ENCODE data around the gene TACO1.
A peak's percentile ranks its signal among the peaks of the same experiment; 100 is the strongest.

TACO1 gene

DNA sequence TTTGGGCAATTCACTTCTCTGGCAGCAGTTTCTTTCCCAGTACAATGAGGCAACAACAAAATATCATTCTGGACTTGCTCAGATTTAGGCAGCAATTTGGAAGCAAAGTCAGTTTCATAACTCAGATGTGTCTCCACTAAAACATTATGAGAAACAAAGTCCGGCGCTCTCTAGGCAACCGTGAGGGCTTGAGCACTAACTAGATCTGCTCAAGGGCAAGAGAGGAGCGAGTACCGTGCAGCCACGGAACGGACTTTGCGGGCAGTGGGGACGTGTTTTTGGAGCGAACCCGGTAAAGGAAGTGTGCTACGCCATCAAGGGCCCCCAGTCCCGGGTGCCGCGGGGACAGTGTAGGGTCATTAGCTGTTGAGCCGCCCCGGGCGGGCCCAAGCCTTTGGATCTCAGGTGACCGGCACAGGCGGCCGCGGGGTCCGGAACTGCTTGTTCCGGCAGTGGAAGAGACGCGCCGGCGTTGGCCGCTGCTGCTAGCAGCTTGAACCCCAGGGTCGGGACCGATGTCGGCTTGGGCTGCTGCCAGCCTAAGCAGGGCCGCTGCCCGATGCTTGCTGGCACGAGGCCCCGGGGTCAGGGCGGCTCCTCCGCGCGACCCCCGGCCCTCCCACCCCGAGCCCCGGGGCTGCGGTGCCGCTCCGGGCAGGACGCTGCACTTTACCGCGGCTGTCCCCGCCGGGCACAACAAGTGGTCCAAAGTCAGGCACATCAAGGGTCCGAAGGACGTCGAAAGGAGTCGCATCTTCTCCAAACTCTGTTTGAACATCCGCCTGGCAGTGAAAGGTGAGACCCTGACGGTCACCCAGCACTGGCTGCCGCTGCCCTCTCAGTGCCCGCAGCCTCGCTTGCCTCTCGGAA, at the start of gene TACO1:
Gene TACO1, plus strand, starts transcription at position 327 of the 870 bp plus-strand sequence. Its CDS starts 189 bp downstream, at position 516.
- peak; percentile 95 for DNase-seq (ENCODE audit: low spot score)

DNA sequence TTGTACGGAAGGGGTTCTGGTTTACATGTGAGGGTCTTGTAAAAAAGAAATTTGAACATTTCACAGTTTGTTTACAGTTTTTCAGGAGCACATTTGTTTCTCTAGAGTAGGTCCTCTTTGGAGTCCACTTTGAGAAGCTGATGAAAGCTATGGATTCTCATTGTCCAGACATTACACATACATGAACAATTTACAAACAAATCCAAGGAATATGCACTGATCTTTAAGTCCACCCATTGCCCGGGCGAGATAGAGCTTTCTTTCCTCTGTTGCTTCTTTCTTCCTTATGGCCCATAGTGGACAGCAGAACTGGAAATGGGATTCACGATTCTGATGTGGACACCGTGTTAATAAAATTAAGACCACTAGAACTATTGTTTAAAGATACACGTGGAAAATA, 48.5 kb upstream of the TACO1 start:
- DNase-seq (ENCODE audit: low spot score) = no peak

- no peak for DNase-seq (ENCODE audit: low spot score)
Measured at GRCh38 chr17:63555500-63556156, 45.1 kb upstream of the TACO1 start.

DNA sequence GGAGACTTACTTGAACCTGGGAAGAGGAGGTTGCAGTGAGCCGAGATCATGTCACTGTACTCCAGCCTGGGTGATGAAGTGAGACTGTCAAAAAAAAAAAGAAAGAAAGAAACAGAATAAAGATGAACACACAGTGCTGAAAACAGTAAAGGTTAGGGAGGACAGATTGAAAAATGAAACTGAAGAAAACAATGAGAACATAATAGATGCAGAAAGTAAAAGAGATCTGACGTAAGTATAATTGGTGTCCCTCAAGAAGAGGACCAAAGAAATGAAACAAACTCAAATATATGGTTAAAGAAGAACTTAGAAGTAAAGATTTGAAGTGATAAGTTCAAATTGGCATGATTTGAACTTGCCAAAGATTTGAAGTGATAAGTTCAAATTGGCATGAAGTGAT, 43.3 kb upstream of the TACO1 start:
- no peak for DNase-seq (ENCODE audit: low spot score)

GRCh38 chr17:63558441-63558840, 42.3 kb upstream of the TACO1 start:
- no peak for DNase-seq (ENCODE audit: low spot score)

- no peak for DNase-seq (ENCODE audit: low spot score)
Measured at GRCh38 chr17:63561819-63562218, 38.9 kb upstream of the TACO1 start.

GRCh38 chr17:63563339-63563738, 37.4 kb upstream of the TACO1 start:
- no peak for DNase-seq (ENCODE audit: low spot score)

DNA sequence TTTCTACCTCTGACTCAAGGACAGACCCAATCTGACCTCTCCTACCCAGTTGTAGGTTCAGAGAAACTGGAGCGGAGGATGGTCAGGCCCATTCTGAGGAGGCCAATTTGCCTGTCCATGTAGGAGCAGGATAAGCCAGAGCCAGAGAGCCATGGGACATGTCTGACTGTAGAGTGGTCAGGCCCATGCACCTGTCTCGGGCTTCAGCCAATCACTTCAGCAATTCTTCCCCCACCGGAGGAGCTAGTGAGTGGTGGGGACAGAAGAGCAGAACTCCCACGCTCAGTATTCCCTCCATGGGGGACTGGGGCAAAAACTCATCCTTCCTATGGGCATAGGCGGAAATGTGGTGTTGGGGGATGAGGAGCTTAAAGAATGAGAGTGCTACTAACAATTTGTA, 36.1 kb upstream of the TACO1 start:
- DNase-seq (ENCODE audit: low spot score) = no peak

GRCh38 chr17:63567229-63567628, 33.5 kb upstream of the TACO1 start:
- no peak for DNase-seq (ENCODE audit: low spot score)

DNA sequence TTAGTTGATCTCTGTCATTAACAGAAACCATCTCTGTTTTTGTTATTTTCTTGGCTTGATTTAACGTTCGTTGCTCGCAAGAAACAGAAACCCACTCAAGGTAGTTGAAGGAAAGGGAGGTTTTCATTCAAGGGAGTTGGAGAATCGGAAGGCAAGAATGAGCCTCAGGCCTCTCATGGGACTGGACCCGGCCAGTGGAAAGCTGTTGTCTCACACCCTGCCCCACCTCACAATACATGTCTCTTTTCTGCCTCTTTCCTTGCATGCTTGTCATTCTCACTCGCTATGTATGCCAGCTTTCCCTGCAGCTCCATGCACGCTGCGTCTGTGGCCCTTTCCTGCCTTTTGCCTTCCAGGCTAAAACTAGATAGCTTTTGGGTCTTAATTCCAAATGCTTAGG, 32.1 kb upstream of the TACO1 start:
- DNase-seq (ENCODE audit: low spot score) = no peak

- DNase-seq (ENCODE audit: low spot score) = no peak
Measured at GRCh38 chr17:63571632-63572310, 28.9 kb upstream of the TACO1 start.

DNA sequence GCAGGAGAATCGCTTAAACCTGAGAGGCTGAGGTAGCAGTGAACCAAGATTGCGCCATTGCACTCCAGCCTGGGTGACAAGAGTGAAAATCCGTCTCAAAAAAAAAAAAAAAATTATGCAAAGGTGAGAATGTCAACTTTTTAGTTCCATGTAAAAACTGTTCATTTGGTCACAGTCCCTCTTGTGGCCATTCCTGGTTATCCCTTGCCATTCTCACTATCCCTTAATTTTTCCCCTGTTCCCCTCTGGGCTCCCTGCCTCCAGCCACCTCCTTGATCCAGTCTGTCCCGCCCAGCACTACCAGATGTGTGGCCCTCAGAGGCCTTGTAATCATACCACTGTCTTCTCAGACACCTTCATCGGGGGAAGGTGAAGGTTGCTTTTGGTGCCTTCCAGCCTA, 27.1 kb upstream of the TACO1 start:
- DNase-seq (ENCODE audit: low spot score) = peak; percentile 73

DNA sequence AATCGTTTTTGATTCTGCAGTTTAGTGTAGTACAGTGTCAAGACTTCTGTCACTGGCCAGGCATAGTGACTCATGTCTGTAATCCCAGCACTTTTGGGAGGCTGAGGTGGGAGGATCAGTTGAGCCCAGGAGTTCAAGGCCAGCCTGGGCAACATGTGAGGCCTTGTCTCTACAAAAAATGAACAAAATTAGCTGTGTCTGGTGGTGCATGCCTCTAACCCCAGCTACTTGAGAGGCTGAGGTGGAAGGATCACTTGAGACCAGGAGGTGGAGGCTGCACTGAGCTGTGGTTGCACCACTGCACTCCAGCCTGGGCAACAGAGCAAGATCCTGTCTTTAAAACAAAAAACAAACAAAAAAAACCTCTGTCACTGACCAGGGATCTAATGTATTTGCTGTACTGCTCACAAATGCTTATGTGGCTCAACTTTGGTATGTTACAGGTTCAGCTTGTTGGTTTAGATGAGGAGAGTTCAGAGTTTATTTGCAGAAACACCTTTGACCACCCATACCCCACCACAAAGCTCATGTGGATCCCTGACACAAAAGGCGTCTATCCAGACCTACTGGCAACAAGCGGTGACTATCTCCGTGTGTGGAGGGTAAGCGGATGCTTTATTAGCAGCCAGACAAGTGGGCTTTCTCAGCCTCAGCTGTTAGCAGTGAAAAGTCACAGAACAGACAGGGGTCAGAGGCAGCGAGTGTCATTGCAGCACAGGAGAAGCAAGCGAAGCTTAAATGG, 22.5 kb upstream of the TACO1 start:
- no peak for DNase-seq (ENCODE audit: low spot score)

DNA sequence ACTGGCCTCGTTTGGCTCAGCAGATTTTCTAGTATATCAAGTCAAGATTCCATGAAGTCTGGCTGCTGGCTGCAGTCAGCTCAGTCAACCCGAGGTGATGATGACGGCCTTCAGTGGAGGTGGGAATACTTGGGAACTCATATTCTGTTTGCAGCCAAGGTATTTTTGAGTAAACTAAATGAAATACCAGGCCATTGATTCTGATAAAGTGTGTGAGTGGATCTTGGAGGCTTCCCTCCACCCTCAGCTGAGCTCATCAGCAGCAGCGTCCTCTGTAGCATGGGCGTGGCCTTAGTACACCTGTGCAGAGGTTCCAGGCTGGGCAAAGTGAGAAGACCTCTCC, 22.0 kb upstream of the TACO1 start:
- no peak for DNase-seq (ENCODE audit: low spot score)

- no peak for DNase-seq (ENCODE audit: low spot score)
Measured at GRCh38 chr17:63579633-63580032, 21.1 kb upstream of the TACO1 start.

GRCh38 chr17:63587770-63588169, 12.9 kb upstream of the TACO1 start:
- DNase-seq (ENCODE audit: low spot score) = no peak

GRCh38 chr17:63588797-63589196, 11.9 kb upstream of the TACO1 start:
- DNase-seq (ENCODE audit: low spot score) = no peak

- DNase-seq (ENCODE audit: low spot score) = no peak
Measured at GRCh38 chr17:63589646-63590045, 11.0 kb upstream of the TACO1 start.

DNA sequence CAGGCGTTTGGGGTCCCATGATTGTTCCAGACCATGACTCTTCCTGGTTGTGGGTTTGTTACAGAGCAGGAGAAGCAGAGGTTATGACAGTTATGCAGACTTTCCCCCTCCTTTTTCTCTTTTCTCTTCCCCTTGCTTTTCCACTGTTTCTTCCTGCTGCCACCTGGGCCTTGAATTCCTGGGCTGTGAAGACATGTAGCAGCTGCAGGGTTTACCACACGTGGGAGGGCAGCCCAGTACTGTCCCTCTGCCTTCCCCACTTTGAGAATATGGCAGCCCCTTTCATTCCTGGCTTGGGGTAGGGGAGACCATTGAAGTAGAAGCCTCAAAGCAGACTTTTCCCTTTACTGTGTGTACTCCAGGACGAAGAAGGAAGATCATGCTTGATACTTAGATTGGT, 7.9 kb upstream of the TACO1 start:
- no peak for DNase-seq (ENCODE audit: low spot score)

- no peak for DNase-seq (ENCODE audit: low spot score)
Measured at GRCh38 chr17:63595132-63595531, 5.6 kb upstream of the TACO1 start.

- DNase-seq (ENCODE audit: low spot score) = no peak
Measured at GRCh38 chr17:63596856-63597586, 3.7 kb upstream of the TACO1 start.

DNA sequence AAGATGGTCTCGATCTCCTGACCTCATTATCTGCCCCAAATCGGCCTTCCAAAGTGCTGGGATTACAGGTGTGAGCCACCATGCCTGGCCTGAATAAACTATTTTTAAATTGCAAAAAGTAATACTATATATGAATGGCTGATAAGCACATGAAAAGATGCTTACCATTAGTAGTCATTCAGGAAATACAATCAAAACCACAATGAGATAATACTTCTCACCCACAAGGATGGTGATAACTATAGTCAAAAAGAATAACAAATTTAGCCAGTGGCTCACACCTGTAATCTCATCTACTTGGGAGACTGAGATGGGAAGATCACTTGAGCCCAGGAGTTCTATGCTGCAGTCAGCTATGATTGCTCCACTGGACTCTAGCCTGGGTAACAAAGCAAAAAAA, 2.4 kb upstream of the TACO1 start:
- DNase-seq (ENCODE audit: low spot score) = no peak

Data from D341Med (cell line).